Right lobe of liver (tissue), 4 donors: ENCODE measurements around the gene MPIG6B.

Source experiments
- CTCF ChIP-seq, 4 donors: fragments of 200-600 bp in 3 of 4; fragments of 450-650 bp in 1 of 4; IDR thresholded peaks; one replicate each; pipeline versions ENCODE4 v1.5.1 to v1.8.0; 2016 to 2022; ENCODE audit warnings: antibody characterized with exemption in 4 of 4, mild to moderate bottlenecking in 2 of 4
- POLR2A ChIP-seq: fragments of 450-650 bp; IDR thresholded peaks from one replicate; pipeline ENCODE4 v1.6.1; 2017; ENCODE audit warnings: antibody characterized with exemption, mild to moderate bottlenecking
- donor health status: DM: no; HTN: no; CAD: no.
- donor health status: DM: no; HTN: no; CAD: no.
- donor health status: DM: no; HTN: yes; CAD: no.

GRCh38 chr6:31720196-31720770 lies 2.9 kb upstream of the MPIG6B start:
- no peak for TF ChIP-seq CTCF (IDR thresholded peaks at IDR 0.05)
- no peak for TF ChIP-seq POLR2A
